ENCODE results near the gene BMERB1.
A peak's percentile ranks its signal among the peaks of the same experiment; 100 is the strongest.
"Not testable (repeated sequence)": the region's sequence is repeated elsewhere in the genome, so short reads cannot be mapped to it uniquely, and the experiment has no call there.

Gene BMERB1

GRCh38 chr16:15464401-15465186 lies 30.2 kb downstream of the BMERB1 start:
- no peak for DNase-seq

GRCh38 chr16:15466131-15466530 lies 31.7 kb downstream of the BMERB1 start:
- no peak for DNase-seq

- DNase-seq = no peak
Observed at GRCh38 chr16:15466886-15467781, 32.7 kb downstream of the BMERB1 start.

GRCh38 chr16:15476971-15477370 lies 42.6 kb downstream of the BMERB1 start:
- DNase-seq = not testable (repeated sequence)

GRCh38 chr16:15477802-15478201 lies 43.4 kb downstream of the BMERB1 start:
- DNase-seq = no peak

GRCh38 chr16:15482068-15482747 lies 47.8 kb downstream of the BMERB1 start:
- peak; percentile 92 for DNase-seq

- DNase-seq = no peak
Observed at GRCh38 chr16:15482748-15483298, 48.4 kb downstream of the BMERB1 start.

- no peak for DNase-seq
Observed at GRCh38 chr16:15483857-15484256, 49.5 kb downstream of the BMERB1 start.

GRCh38 chr16:15484662-15485061 lies 50.3 kb downstream of the BMERB1 start:
- DNase-seq = peak; percentile 68

GRCh38 chr16:15485175-15485574 lies 50.8 kb downstream of the BMERB1 start:
- DNase-seq = no peak

- no peak for DNase-seq
Observed at GRCh38 chr16:15486661-15487060, 52.3 kb downstream of the BMERB1 start.

GRCh38 chr16:15487336-15488284 lies 53.2 kb downstream of the BMERB1 start:
- DNase-seq = no peak

GRCh38 chr16:15489016-15489415 lies 54.6 kb downstream of the BMERB1 start:
- DNase-seq = no peak

- DNase-seq = no peak
Observed at GRCh38 chr16:15490123-15490711, 55.8 kb downstream of the BMERB1 start.

- DNase-seq = no peak
Observed at GRCh38 chr16:15491411-15491810, 57.0 kb downstream of the BMERB1 start.

- no peak for DNase-seq
Observed at GRCh38 chr16:15492091-15492740, 57.8 kb downstream of the BMERB1 start.

- peak; percentile 97 for DNase-seq
Observed at GRCh38 chr16:15493466-15494180, 59.2 kb downstream of the BMERB1 start.

GRCh38 chr16:15494236-15494635 lies 59.8 kb downstream of the BMERB1 start:
- DNase-seq = peak; percentile 82

- DNase-seq = no peak
Observed at GRCh38 chr16:15495898-15496297, 61.5 kb downstream of the BMERB1 start.
